GM15510 (cell line): ENCODE results near the gene ANKRD26.

Experiments
- POLR2A ChIP-seq: IDR thresholded peaks from 3 replicates; pipeline ENCODE4 v1.6.1; 2011; ENCODE audit warnings: borderline replicate concordance; ENCODE audit not compliant: insufficient read length; ENCODE audit errors: extremely low read depth

Gene ANKRD26

DNA sequence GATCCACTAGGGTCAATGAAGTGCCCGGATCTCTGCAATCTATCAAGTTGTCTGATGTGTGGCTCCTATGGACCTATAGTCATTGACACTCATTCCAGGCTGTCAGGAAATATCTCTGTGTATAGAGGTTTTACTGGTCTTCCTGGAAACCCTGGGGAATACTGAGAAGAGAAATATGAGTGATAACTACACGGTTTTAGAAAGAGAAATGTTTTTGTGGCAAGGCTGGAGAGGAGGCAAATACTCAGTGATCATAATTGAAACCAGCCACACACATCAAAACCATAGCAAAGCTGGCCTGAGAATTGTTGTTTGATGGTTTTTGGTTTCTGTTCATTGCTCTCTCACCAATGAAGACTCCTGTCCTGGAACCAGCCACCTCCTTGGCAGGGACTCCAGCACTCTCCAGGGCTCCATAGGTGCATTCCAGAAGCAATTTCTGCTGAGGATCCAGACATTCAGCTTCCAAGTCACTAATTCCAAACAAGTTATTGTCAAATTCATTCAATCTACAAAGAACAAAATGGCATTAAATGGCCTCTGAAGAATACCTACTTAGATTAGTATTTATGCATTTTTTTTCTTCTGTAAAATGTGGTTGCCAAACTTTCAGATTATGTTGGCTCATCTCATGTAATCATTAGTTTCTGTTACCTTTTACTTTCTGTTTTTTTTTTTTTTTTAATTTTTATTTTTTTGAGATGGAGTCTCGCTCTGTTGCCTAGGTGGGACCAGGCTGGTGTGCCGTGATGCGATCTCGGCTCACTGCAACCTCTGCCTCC lies 131.0 kb downstream of the ANKRD26 start:
- TF ChIP-seq POLR2A, result no peak

DNA sequence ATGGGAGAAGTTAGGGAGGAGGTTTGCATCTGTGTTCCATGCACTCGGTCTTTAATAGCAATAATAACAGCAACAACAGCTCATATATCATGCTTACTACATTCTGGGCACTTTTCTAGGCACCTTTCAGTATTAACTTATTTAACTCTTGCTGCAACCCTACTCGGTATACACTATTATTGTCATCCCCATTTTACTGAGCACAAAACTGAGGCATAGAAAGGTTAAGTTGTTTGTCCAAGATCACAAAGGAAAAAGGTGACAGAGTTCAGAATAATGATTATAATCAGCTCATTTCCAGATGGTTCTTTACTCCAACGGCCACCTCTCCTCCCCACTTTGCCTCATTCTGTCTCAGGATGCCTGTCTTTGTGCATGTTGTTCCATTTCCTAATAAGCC lies 137.5 kb downstream of the ANKRD26 start:
- no peak for TF ChIP-seq POLR2A

DNA sequence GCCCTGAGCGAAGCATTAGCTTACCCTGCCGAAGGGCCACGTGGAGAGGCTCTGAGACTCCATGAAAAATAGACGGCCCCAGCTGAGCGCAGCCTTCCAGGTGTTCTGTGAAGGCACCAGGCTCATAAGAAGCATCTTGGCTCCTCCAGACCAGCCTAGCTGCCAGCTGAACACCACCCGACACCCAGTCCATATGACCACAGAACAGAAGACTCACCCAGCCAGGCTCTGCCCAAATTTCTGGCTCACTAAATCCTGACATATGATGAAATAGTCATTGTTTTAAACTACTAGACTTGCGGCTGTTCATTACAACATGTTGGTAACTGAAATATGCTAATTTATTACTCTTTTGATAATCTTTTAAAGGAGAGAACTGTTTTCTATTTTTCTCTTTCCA lies 140.0 kb downstream of the ANKRD26 start:
- TF ChIP-seq POLR2A, result no peak

DNA sequence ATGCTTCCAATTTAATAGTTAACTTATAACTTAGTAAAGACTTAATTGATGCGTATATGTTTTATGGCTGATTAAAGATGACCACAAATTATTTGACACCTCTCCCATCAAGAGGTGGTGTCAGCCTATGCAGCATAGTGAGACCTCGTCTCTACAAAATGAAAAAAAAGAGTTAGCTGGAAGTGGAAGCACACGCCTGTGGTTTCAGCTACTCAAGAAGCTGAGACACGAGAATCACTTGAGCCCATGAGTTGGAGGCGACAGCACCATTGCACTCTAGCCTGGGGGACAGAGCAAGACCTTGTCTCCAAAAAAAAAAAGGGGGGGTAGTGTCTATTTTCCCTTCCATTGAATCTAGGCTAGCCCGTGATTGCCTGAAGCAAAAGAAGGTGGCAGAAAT lies 140.5 kb downstream of the ANKRD26 start:
- no peak for TF ChIP-seq POLR2A
